Activated CD4-positive, alpha-beta T cell treated with anti-CD3 and anti-CD28 coated beads, Interleukin-2, amount 50 U/mL, for 24 hours (primary cell): Measurements from ENCODE around the gene INTU.
"Not testable (repeated sequence)": the region's sequence is repeated elsewhere in the genome, so short reads cannot be mapped to it uniquely, and the experiment has no call there.

ENCODE experiments used
- DNase-seq, 2 donors: peaks; one replicate each; pipeline ENCODE4 v3.0.0-alpha.2; 2020; ENCODE audit warnings: low read depth in 1 of 2, low spot score in 1 of 2

Gene INTU

DNA sequence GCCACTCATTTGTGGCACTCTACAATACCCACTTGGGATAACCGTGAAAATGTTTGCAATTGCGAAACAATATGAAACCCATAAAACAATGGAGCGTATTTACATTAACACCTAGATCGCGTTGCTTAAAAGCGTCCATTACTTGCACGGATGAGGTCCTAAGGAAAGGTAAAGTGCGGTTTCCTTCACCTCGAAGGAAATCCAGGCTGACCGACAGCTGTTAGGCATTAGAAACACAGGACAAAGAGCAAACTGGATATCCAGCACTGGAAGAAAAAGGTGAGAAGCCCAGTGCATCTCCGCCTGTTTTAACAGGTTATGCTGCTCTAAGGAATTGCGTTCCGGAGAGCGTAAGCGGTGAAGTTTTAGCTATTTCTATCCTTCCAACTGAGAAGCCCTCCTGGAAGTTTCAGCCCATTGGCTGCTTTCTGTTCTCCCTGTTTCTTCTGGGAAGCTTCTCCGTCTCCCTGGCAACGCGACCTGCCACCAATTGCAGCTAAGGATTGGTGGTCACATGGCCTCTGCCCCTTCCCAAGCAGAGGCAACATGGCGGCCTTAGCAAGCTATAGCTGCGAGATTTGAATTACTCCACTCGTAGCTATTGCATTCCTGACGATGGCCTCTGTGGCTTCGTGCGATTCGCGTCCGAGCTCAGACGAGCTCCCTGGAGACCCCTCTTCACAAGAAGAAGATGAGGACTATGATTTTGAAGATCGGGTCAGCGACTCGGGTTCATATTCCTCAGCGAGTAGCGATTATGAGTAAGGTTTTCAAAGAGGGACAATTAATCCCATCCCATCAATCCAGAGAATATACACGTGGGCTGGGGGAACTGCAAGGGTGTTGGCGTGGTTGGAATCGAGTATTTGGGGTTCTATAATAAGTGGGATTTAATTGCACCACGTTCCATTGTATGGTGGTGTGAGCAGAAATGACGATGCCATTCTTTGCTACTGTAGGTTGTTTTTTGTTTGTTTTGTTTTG lies at the start of gene INTU:
Gene INTU (plus strand): TSS at position 538 of the 984 bp plus-strand sequence. CDS start 78 bp downstream, at position 616.
- DNase-seq, result peak in 1 of 2 donors; percentile 18

DNA sequence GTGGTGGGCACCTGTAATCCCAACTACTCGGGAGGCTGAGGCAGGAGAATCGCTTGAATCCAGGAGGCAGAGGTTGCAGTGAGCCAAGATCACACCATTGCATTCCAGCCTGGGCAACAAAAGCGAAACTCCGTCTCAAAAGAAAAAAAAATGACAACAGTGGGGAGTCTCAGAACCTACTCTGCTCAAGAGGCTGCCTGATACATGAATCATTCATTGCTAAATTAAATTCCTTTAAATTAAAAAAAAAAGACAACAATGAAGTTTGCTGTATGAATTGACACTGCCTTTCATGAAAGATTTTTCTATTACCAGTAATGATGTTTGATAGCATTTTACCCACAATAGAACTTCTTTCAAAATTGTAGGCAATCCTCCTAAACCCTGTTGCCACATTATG lies 46.3 kb upstream of the INTU start:
- DNase-seq, result not testable (repeated sequence)

DNA sequence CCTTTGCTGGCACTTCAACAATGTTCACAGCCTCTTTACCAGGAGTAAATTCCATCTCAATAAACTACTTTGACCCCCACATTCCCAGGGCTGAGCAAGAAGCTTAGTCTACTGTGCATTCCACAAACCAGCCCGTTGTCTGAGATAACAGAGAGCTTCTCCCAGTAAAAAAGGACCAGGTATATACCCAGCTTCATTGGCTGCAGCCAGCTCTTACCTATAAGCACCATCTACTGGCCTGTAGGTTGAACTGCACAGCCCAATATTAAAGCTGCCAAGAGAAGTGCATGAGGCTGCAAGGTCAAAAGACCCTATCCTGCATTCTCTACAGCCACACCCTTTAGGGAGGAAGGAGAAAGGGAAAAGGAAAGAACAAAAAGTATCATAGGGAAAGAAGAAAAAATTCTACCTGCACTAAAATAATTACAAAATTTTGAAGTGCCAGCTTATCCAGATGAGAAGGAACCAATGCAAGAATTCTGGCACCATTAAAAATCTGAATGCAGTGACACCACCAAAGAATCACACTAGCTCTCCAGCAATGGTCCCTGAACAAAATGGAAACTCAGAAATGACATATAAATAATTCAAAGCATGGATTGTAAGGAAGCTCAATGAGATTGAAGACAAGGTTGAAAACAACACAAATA lies 45.7 kb upstream of the INTU start:
- no peak for DNase-seq

DNA sequence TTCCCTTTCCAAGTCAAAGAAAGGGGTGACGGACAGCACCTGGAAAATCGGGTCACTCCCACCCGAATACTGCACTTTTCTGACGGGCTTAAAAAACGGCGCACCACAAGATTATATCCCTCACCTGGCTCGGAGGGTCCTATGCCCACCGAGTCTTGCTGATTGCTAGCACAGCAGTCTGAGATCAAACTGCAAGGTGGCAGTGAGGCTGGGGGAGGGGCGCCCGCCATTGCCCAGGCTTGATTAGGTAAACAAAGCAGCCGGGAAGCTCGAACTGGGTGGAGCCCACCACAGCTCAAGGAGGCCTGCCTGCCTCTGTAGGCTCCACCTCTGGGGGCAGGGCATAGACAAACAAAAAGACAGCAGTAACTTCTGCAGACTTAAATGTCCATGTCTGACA lies 43.6 kb upstream of the INTU start:
- not testable (repeated sequence) for DNase-seq

DNA sequence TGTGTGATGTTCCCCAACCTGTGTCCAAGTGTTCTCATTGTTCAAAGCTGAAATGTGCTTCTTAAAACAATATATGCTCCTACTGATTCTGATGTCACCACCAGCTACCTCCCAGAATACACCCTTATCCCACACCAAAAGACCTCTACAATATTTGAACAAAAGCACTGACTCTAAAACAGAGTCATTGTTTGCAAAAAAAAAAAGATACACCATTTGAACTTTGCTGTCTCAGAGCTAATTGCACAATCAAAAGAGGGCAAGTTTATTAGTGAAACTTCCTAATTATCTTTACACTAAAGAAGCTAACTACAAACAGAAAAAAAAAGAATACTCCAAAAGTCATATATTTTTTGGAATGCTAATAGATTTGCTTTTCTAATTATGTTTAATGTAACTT lies 34.1 kb upstream of the INTU start:
- no peak for DNase-seq

DNA sequence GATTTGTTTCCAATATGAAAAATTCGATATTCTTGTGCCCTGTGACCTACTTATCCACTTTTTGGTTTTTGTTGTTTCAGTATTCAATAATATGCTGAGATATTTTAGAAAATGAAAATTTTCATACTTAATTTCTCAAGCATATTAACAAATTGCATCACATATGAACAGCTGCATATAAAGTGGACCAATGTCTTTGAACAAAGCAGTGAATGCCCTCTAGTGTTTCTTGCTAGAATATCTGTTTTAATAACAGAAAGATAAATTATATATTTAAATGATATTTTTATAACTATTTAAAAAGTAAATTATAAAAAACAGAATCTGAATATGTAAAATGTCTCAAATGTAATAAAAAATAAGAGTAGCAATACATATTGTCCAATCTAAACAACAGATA lies 31.7 kb upstream of the INTU start:
- DNase-seq, result no peak

DNA sequence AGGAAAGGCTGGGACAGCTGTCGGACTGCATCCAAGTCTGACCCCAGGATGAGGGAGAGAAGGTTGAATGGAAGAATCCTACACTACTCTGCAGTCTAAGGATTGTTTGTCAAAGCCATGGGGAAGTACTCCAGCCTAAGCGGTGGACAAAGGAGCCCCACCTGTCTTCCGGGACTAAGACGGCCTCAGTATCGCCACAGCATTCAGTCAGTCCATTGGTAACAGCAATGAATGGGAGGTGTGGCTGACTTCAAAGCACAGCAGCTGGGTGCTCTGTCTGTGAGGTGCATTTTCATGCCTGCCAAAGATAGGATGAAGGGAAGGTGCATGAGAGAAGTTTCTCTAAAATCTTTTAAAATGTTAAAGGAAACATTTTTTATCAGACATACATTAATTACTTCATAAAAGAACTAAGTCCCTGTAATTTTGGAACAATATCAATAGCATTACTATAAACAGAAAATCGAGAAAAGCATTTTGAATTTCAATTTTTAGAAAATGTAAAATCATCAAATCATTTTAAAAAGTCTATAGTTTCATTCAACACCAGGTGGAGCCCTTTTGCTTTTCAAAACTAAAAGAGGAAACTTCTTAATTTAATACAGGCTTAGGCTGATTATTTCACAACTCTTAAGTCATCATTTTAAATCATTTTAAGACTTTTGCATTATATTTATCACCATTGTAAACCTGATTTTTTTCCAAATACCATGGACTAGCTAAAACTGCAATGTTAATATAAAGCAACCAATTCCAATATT lies 27.6 kb upstream of the INTU start:
- DNase-seq, result no peak

DNA sequence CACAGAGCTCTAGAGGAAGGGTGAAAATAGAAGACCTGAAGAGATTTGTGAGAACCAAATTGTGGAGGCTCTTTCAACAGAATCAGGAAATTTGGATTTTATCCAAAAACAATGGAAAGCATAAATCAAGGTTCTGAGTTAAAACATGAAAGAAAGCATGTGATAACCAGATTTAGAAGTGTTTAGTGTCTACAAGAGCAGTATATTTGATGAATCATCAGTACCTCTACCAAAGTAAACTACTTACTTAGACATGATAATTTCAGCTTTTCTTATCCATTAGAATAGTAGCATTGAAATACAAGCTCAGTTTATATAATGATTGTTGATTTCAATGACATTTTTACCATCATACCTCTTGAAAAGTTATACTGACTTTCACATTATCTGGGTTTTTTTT lies 25.9 kb upstream of the INTU start:
- DNase-seq, result no peak

DNA sequence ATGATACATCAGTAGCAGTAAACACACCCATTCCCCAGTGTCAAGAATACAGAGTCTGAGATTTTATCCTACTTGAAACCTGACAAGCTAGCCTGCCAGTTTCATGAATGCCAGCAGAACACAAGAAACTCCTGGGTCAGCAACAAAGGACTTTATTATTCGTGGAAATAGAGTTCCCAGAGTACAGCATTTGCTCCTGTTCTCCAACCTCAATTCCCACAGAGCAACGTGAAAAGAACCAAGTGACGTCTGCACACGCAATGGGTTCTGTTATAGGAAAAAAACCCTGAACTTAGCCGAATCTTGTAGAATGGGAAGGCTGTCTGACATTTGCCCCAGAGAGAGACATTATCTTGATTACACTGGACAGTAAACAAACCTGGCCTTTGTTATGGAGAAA lies 23.3 kb upstream of the INTU start:
- no peak for DNase-seq

DNA sequence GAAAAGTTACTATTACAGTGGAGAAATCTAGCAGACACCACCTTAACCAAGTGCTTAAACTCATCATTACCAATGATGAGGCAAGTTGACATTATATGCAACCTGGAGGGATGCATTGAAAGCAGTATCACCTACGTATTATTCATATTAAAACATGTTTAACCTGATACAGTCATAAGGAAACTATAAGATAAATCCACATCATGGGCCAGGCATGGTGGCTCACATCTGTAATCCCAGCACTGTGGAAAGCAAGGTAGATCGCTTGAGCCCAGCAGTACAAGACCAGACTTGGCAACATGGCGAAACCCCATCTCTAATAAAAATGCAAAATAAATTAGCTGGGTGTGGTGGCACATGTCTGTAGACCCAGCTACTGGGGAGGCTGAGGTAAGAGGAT lies 22.3 kb upstream of the INTU start:
- no peak for DNase-seq

DNA sequence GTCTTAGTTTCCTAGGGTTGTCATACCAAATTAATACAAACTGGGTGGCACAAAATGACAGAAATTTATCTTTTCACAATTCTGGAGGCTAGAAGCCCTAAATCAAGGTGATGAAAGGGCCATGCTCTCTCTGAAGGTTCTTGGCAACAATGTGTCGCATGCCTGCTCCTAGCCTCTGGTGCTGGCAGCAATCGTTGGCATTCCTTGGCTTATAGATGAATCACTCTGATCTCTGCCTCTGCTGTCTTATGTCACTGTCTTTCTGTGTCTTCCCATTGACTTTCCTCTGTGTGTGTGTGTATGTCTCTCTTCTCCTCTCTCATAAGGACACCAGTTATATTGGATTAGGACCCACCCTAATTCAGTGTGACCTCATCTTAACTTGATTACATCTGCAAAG lies 15.9 kb upstream of the INTU start:
- DNase-seq, result no peak

DNA sequence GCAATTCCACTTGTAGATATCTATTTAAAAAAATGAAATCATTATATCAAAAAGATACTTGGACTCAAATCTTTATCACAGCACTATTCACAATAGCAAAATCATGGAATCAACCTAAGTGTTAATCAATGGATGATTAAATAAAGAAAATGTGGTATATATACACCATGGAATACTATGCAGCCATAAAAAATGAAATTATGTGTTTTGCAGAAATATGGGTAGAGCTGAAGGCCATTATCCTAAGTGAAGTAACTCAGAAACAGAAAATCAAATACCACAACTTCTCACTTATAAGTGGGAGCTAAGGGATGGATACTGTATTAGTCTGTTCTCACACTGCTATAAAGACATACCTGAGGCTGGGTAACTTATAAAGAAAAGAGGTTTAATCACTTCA lies 14.3 kb upstream of the INTU start:
- DNase-seq, result no peak

DNA sequence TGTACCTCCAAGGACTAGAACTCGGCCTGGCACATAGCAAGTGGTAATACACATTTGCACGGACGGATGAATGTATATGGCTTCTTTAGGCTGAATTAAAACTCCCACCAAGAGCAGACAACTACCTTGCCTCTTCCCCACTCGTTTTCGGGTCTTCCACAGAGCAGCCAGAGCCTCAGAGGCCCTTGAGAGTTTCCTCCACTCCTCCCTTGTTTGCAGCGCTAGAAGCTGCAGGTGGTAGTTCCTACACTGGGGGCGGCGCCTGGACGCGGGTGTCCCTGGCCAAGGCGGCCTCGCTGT lies 10.2 kb upstream of the INTU start:
- no peak for DNase-seq

DNA sequence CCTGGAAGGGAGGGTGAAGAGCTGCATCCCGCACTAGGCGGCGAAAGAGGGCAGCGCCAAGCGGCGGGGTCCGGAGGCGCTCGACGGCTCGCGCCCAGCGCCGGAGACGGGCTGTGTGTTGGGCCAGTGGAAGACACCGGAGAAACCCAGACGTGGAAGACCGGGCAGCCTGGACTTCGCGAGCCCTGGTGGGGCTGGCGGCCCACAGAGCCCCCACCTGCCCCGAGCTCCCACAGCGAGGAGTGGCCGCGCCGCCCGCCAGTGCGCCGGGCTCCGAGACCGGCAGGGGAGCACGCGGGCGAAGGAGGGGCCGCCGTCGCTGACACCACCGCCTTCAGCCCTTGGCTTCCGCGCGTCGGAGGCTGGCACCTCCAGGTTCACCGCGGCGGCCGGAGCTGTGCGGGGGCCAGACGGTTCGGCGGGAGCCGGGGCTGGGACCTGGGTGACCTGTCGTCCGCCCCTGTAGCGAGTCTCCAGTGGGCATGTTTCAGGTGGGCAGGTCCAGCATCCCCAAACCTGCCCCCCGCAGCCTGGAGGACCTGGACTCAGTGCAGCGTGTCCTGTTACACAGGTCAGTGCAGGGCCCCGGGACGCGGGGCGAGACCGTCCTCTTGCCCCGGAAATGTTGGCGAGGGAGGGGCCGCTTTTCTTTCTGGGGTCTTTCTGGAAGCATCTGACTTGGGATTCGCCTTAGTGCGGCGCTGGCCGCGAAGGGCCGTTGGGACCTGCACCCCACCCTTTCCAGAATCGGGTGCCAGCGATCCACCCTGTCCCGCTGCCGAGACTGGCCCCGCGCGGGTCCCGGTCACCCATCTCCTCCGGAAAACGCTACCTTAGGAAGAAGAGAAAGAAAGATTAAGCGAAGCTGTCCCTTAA lies 9.6 kb upstream of the INTU start:
- no peak for DNase-seq

DNA sequence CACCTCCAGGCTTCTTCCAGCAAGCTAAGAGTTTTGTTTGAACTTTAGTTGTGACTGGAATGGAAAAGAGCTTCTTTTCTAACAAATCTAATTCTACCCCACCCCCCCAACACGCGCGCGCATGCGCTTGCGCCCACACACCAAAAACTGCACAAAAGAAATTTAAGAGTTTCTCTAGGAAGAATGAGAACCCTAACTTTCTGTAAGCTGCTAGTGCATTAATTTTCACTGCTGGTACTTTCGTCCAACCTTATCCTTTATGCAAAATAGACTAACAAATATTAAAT lies 9.0 kb upstream of the INTU start:
- DNase-seq, result no peak

DNA sequence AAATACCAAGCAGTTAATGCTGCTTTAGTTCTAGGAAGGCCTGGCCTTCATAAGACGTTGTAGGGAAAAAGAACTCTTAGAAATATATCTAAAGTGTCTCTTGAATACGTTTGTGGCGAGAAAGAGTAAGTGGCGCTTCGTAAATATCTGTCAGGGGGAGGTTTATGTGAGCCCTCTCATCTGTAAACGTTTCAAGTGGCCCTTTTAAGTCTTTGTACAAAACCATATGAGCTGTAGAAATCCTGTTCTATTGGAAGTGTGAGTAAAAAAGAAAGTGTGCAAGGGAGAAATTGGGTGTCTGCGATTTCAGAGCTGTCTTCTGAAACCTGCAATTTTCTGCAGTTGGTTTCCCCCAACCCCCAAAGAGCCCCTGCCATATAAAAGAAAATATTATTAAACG lies 8.6 kb upstream of the INTU start:
- DNase-seq, result no peak

DNA sequence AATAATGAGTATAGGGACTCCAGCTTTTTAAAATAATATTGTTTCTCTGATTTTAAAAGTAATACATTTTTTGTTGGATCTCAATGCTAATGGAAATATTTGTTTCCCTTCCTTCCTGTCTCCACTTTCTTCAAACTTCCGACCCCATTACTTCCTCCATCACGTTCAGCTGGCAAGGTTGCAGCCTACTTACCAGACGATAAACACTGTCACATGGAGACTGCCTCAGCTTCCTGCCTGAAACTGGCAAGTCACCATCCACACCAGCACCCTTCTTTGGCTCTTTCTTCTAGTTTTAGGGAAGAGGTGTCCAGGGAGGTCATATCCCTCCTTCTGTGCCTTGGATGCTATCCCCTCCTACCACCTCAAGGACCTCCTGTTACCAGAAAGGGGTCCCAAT lies 3.4 kb upstream of the INTU start:
- DNase-seq, result no peak

DNA sequence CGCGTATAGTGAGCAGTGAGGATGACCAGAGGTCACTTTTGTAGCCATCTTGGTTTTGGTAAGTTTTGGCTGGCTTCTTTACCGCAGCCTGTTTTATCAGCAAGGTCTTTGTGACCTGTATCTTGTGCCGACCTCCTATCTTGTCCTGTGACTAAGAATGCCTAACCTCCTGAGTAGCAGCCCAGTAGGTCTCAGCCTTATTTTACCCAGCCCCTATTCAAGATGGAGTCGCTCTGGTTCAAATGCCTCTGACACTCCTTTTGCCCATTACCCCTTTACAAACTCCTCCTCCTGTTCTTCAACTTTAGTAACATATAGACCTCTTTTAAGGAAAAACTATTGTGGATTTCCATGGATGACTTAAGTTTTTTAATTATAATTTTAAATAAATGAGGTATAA lies 2.6 kb upstream of the INTU start:
- DNase-seq, result no peak

DNA sequence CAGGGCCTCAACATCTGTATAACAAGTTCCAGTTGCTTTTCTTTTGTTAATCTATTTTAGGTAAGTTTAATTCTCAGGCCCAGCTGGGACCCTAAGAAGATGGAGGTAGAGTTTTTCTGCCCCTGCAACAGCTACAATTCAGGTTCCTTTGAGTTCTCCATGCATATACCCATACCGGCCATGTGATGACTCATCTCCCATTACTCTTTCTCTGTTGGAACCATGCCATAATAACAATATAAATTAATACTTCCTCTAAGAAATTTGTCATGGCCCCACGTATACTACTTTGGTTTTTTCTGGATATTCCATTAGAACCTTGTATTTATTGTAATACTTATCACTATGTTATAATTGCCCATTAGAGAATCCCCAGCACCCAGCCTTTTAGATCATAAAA lies 1.3 kb upstream of the INTU start:
- no peak for DNase-seq

DNA sequence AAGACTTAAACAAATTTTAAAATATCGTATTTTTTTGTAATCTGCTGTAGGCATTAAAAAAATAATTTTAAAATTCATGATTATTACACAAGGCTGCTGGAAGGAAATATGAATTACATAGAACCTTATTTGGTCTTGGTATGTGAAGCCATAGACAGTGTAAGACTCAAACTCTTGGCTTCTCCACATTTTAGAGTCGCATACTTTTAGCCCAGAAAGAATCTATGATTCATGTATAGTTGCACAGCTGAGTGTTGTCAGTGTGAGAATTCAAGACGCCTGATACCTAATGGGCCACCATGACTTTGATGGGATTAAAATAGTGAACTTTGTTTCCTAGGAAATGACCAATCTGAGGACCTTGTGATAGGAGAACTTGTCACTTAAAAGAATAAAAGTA lies 1.4 kb downstream of the INTU start:
- DNase-seq, result no peak

DNA sequence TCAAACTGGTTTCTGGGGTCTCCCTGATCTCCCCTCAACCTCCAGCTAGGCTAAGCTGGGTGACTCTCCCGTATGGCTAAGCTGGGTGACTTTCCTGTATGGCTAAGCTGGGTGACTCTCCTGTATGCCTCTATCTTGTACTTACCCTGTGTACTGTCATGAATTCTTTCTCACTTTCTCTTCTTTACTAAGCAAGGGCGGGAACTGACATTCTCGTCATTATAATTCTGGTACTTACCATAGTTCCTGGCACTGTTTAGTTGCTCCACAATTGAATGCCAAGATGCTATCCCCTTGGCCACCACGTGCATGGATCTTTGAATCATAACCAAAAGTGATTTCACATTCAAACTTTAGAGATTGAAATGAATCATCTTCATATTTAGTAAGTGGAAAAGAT lies 8.8 kb downstream of the INTU start:
- no peak for DNase-seq
